Measurements from ENCODE around the gene CNGA1. TPM values are rescaled to one million over a fixed set of nuclear protein-coding genes. Genes with fewer than 3 reads are reported as not detected.
A peak's percentile ranks its signal among the peaks of the same experiment; 100 is the strongest.

The CNGA1 gene
- polyA plus RNA-seq, 1 experiment = not detected

DNA sequence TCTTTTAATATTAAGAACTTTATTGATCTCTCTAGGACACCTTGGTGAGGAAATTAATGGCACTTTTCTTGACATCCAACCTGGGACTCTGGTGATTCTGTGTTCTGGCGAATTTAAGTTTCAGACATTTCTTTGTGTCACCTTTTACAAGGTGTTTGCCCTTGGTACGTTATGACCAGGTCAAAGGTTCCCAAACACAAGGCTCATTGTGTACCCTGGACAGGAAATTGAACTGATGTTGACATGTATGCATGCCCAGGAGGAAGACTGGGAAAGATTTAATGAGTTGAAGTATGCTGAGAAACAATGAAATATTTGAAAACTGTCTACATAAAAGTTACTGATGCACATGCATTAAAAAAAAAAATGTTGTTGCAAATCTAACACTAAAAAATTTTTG lies 22.2 kb upstream of the CNGA1 start:
- CTCF ChIA-PET = no interaction called here
- Histone ChIP-seq H3K27me3 (ENCODE audit: control insufficient read depth, insufficient read depth, low read length) (no peaks in the 10 kb centered on the region), H3K27ac (ENCODE audit: low read depth, low read length) (no peak overlapping the region), H3K9me3 (ENCODE audit: control insufficient read depth, insufficient read depth, low read length) (no peaks in the 10 kb centered on the region), H3K4me3 (ENCODE audit: low read depth, low read length) (no peak overlapping the region)
- no peak for DNase-seq (ENCODE audit: low read depth, low spot score)
- TF ChIP-seq, protein P1, sequence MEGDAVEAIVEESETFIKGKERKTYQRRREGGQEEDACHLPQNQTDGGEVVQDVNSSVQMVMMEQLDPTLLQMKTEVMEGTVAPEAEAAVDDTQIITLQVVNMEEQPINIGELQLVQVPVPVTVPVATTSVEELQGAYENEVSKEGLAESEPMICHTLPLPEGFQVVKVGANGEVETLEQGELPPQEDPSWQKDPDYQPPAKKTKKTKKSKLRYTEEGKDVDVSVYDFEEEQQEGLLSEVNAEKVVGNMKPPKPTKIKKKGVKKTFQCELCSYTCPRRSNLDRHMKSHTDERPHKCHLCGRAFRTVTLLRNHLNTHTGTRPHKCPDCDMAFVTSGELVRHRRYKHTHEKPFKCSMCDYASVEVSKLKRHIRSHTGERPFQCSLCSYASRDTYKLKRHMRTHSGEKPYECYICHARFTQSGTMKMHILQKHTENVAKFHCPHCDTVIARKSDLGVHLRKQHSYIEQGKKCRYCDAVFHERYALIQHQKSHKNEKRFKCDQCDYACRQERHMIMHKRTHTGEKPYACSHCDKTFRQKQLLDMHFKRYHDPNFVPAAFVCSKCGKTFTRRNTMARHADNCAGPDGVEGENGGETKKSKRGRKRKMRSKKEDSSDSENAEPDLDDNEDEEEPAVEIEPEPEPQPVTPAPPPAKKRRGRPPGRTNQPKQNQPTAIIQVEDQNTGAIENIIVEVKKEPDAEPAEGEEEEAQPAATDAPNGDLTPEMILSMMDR (IDR thresholded peaks at IDR 0.05; ENCODE audit: low read depth, low read length) = no peak
- POLR2A ChIA-PET = no interaction called here

GRCh38 chr4:48037117-48037462 lies 20.6 kb upstream of the CNGA1 start:
- TF ChIP-seq, protein P1 (IDR thresholded peaks at IDR 0.05; ENCODE audit: low read depth, low read length) = no peak
- no peak for DNase-seq (ENCODE audit: low read depth, low spot score)
- H3K27me3 ChIP-seq (ENCODE audit: control insufficient read depth, insufficient read depth, low read length) = no peaks in the 10 kb centered on the region
- H3K4me3 ChIP-seq (ENCODE audit: low read depth, low read length) = no peak overlapping the region
- ChIA-PET POLR2A (no interaction called here), CTCF (no interaction called here)
- H3K9me3 ChIP-seq (ENCODE audit: control insufficient read depth, insufficient read depth, low read length) = no peaks in the 10 kb centered on the region
- no peak overlapping the region for H3K27ac ChIP-seq (ENCODE audit: low read depth, low read length)

DNA sequence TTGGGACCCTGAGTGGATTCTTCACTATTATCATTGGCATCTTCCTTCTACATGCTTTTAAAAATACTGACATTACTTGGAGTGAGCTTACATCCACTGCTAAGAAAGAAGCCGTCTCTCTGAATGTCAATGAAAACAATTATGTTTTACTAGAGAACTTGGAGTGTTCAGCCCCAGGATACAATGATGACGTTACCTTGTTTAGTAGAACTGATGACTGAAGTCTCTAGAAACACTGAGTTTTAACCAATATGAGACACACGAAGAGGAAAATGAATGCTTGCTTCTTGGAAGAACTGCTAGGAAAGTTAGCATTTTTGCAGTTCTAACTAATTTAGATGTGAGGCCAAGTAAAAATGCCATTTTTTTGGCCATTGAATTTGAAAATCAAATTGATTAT lies 19.5 kb upstream of the CNGA1 start:
- ChIA-PET POLR2A (no interaction called here), CTCF (interaction anchor here (0.5 to 2.9 kb wide), 2 partner anchors 18 to 97 kb away, joined by 3 to 10 read pairs; no protein-coding TSS in a partner anchor)
- no peak overlapping the region for H3K27ac ChIP-seq (ENCODE audit: low read depth, low read length)
- no peak overlapping the region for H3K4me3 ChIP-seq (ENCODE audit: low read depth, low read length)
- no peak for DNase-seq (ENCODE audit: low read depth, low spot score)
- TF ChIP-seq, protein P1 (IDR thresholded peaks at IDR 0.05; ENCODE audit: low read depth, low read length) = no peak
- H3K27me3 ChIP-seq (ENCODE audit: control insufficient read depth, insufficient read depth, low read length) = no peaks in the 10 kb centered on the region
- no peaks in the 10 kb centered on the region for H3K9me3 ChIP-seq (ENCODE audit: control insufficient read depth, insufficient read depth, low read length)

- CTCF ChIA-PET = interaction anchor here (0.7 to 2.9 kb wide), 8 partner anchors 16 to 112 kb away, joined by 3 to 10 read pairs (median 4); no protein-coding TSS in a partner anchor
- POLR2A ChIA-PET = no interaction called here
- H3K27ac ChIP-seq (ENCODE audit: low read depth, low read length) = no peak overlapping the region
- no peaks in the 10 kb centered on the region for H3K9me3 ChIP-seq (ENCODE audit: control insufficient read depth, insufficient read depth, low read length)
- H3K27me3 ChIP-seq (ENCODE audit: control insufficient read depth, insufficient read depth, low read length) = no peaks in the 10 kb centered on the region
- no peak overlapping the region for H3K4me3 ChIP-seq (ENCODE audit: low read depth, low read length)
- TF ChIP-seq, protein P1 (IDR thresholded peaks at IDR 0.05; ENCODE audit: low read depth, low read length) = peak; percentile 50
- no peak for DNase-seq (ENCODE audit: low read depth, low spot score)
These were observed 17.4 kb upstream of the CNGA1 start for GRCh38 chr4:48033825-48034413.

- POLR2A ChIA-PET = no interaction called here
- CTCF ChIA-PET = interaction anchor here (1.0 to 2.9 kb wide), 5 partner anchors 15 to 112 kb away, joined by 3 to 10 read pairs (median 5); no protein-coding TSS in a partner anchor
- no peak for DNase-seq (ENCODE audit: low read depth, low spot score)
- H3K27ac ChIP-seq (ENCODE audit: low read depth, low read length) = no peak overlapping the region
- H3K4me3 ChIP-seq (ENCODE audit: low read depth, low read length) = no peak overlapping the region
- H3K27me3 ChIP-seq (ENCODE audit: control insufficient read depth, insufficient read depth, low read length) = no peaks in the 10 kb centered on the region
- no peaks in the 10 kb centered on the region for H3K9me3 ChIP-seq (ENCODE audit: control insufficient read depth, insufficient read depth, low read length)
- TF ChIP-seq, protein P1 (IDR thresholded peaks at IDR 0.05; ENCODE audit: low read depth, low read length) = no peak
These were observed 16.9 kb upstream of the CNGA1 start for GRCh38 chr4:48033412-48033811.
